ENCODE measurements around the gene ABLIM2. TPM values are rescaled to one million over a fixed set of nuclear protein-coding genes. Genes with fewer than 3 reads are reported as not detected.

ABLIM2 gene
- total and polyA plus RNA-seq, 2 donors (not counting 1 experiment from before 2014, with no cell fraction given) = 3.3 to 79.0 TPM

DNA sequence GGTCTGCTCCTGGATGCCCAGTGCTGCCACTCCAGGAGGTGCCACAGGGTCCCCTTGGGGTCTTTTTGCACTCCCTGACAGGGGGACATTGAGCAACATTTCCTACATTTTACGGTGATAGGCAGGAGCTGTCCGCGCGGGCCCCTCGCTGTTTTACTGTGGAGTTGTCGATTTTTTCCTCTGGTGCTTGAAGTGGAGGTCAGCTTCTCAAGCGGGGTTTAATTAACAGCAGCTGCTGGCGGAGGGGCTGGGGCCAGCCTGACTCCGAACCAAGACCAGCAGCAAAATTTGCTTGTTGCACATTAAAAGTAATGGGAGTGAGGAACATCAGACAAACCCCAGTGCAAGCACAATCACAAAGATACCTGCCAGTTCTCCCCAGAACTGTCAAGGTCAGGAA, 27.3 kb upstream of the ABLIM2 start:
- no peaks in the 10 kb centered on the region for H3K9me3 Mint-ChIP-seq (ENCODE audit: insufficient read depth)
- Histone ChIP-seq H3K9me3 (ENCODE audit: control extremely low read depth in 1 of 3, control insufficient read depth in 2 of 3, insufficient read depth in 1 of 3, low read length in 2 of 3) (no peaks in the 10 kb centered on the region), H4K20me1 (ENCODE audit: control insufficient read depth, insufficient read depth, low read length, poor library complexity, severe bottlenecking) (no peaks in the 10 kb centered on the region), H3K4me2 (replicated peaks; ENCODE audit: low read depth, low read length, poor library complexity, severe bottlenecking) (no peak overlapping the region), H3K36me3 (replicated peaks in 1 of 2; ENCODE audit: control extremely low read depth in 1 of 2, control insufficient read depth in 1 of 2, extremely low read depth in 1 of 2, insufficient read depth in 2 of 2, low read length in 1 of 2) (no peaks in the 10 kb centered on the region), H3K79me2 (ENCODE audit: control insufficient read depth, insufficient read depth, low read length) (no peaks in the 10 kb centered on the region), H2AFZ (ENCODE audit: insufficient read depth, low read depth, low read length, poor library complexity, severe bottlenecking) (no peak overlapping the region), H3K9ac (ENCODE audit: low read length) (no peak overlapping the region), H3K27ac (ENCODE audit: low read length in 2 of 2) (no peak overlapping the region), H3K27me3 (replicated peaks in 1 of 4; ENCODE audit: control extremely low read depth in 1 of 4, control insufficient read depth in 3 of 4, insufficient read depth in 4 of 4, low read length in 3 of 4) (peaks cover 0 to 5% (median 1%) of the 10 kb centered on the region in 4 experiments), H3K4me1 (ENCODE audit: control insufficient read depth in 2 of 2, insufficient read depth in 2 of 2, low read length in 2 of 2) (peaks cover 0 to 2% of the 10 kb centered on the region in 2 donors), H3K4me3 (ENCODE audit: control extremely low read depth in 1 of 5, extremely low read depth in 1 of 5, insufficient read depth in 1 of 5, low read depth in 2 of 5, low read length in 4 of 5) (no peak overlapping the region)
- H3K27me3 Mint-ChIP-seq = peaks cover 4% of the 10 kb centered on the region
- ATAC-seq (ENCODE audit: low read depth) (no peak), DNase-seq (no peak)
- TF ChIP-seq EZH2 (IDR thresholded peaks at IDR 0.05; ENCODE audit: borderline replicate concordance, insufficient read depth, low read depth, low read length, poor library complexity, severe bottlenecking) = no peak
- TF ChIP-seq, protein P1, sequence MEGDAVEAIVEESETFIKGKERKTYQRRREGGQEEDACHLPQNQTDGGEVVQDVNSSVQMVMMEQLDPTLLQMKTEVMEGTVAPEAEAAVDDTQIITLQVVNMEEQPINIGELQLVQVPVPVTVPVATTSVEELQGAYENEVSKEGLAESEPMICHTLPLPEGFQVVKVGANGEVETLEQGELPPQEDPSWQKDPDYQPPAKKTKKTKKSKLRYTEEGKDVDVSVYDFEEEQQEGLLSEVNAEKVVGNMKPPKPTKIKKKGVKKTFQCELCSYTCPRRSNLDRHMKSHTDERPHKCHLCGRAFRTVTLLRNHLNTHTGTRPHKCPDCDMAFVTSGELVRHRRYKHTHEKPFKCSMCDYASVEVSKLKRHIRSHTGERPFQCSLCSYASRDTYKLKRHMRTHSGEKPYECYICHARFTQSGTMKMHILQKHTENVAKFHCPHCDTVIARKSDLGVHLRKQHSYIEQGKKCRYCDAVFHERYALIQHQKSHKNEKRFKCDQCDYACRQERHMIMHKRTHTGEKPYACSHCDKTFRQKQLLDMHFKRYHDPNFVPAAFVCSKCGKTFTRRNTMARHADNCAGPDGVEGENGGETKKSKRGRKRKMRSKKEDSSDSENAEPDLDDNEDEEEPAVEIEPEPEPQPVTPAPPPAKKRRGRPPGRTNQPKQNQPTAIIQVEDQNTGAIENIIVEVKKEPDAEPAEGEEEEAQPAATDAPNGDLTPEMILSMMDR (IDR thresholded peaks at IDR 0.05) = no peak
- H3K4me3 Mint-ChIP-seq = no peak overlapping the region
- ChIA-PET POLR2A (no interaction called here), CTCF (no interaction called here)
- intact Hi-C loops (cut with micrococcal nuclease) = no loop called here
- no peak overlapping the region for H3K27ac Mint-ChIP-seq
- peaks cover 3% of the 10 kb centered on the region for H3K4me1 Mint-ChIP-seq
- WGBS (ENCODE audit: insufficient coverage) = 98% methylated on average over 6 of the region's 9 CpGs

DNA sequence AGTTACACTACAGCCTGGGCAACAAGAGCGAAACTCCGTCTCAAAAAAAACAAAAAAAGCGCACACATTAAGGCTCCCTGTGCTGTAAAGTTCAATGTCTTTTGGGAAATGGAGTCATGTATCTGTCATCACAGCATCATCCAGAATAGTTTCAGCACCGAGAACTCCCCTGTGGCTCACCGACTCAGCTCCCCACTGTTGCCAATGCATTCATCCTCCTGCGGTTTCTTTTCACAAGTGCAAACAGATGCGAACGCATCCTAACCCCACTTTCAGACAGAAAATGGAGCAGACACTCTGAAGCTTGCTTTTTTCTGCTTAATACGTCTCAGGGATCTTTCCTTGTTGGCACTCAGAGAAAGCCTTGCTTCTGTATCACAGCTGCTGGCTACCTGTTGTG, 26.7 kb upstream of the ABLIM2 start:
- WGBS (ENCODE audit: insufficient coverage) = 96% methylated on average over 9 of the region's 9 CpGs
- intact Hi-C loops (cut with micrococcal nuclease) = no loop called here
- Mint-ChIP-seq H3K4me1 (peaks cover 2% of the 10 kb centered on the region), H3K4me3 (no peak overlapping the region), H3K9me3 (ENCODE audit: insufficient read depth) (no peaks in the 10 kb centered on the region), H3K27ac (no peak overlapping the region), H3K27me3 (peaks cover 4% of the 10 kb centered on the region)
- no peak overlapping the region for H2AFZ ChIP-seq (ENCODE audit: insufficient read depth, low read depth, low read length, poor library complexity, severe bottlenecking)
- no peak overlapping the region for H3K27ac ChIP-seq (ENCODE audit: low read length in 2 of 2)
- ChIA-PET POLR2A (no interaction called here), CTCF (no interaction called here)
- H3K27me3 ChIP-seq (replicated peaks in 1 of 4; ENCODE audit: control extremely low read depth in 1 of 4, control insufficient read depth in 3 of 4, insufficient read depth in 4 of 4, low read length in 3 of 4) = peaks cover 0 to 5% (median 1%) of the 10 kb centered on the region in 4 experiments
- H3K4me2 ChIP-seq (replicated peaks; ENCODE audit: low read depth, low read length, poor library complexity, severe bottlenecking) = no peak overlapping the region
- DNase-seq = no peak
- no peaks in the 10 kb centered on the region for H3K4me1 ChIP-seq (ENCODE audit: control insufficient read depth in 2 of 2, insufficient read depth in 2 of 2, low read length in 2 of 2)
- H3K4me3 ChIP-seq (ENCODE audit: control extremely low read depth in 1 of 5, extremely low read depth in 1 of 5, insufficient read depth in 1 of 5, low read depth in 2 of 5, low read length in 4 of 5) = no peak overlapping the region
- H3K9ac ChIP-seq (ENCODE audit: low read length) = no peak overlapping the region
- H3K79me2 ChIP-seq (ENCODE audit: control insufficient read depth, insufficient read depth, low read length) = no peaks in the 10 kb centered on the region
- H3K9me3 ChIP-seq (ENCODE audit: control extremely low read depth in 1 of 3, control insufficient read depth in 2 of 3, insufficient read depth in 1 of 3, low read length in 2 of 3) = no peaks in the 10 kb centered on the region
- TF ChIP-seq, protein P1 (IDR thresholded peaks at IDR 0.05) = no peak
- no peak for TF ChIP-seq EZH2 (IDR thresholded peaks at IDR 0.05; ENCODE audit: borderline replicate concordance, insufficient read depth, low read depth, low read length, poor library complexity, severe bottlenecking)
- no peaks in the 10 kb centered on the region for H4K20me1 ChIP-seq (ENCODE audit: control insufficient read depth, insufficient read depth, low read length, poor library complexity, severe bottlenecking)
- no peak for ATAC-seq (ENCODE audit: low read depth)
- no peaks in the 10 kb centered on the region for H3K36me3 ChIP-seq (replicated peaks in 1 of 2; ENCODE audit: control extremely low read depth in 1 of 2, control insufficient read depth in 1 of 2, extremely low read depth in 1 of 2, insufficient read depth in 2 of 2, low read length in 1 of 2)
